Activated naive CD4-positive, alpha-beta T cell treated with anti-CD3 and anti-CD28 coated beads for 36 hours (primary cell): ENCODE results near the gene EXOC6B. TPM values are rescaled to one million over a fixed set of nuclear protein-coding genes. Genes with fewer than 3 reads are reported as not detected.

Experiments used
- CTCF ChIA-PET: fragments of 350-600 bp; sonication (Branson Sonifier 250); formaldehyde crosslinking; loops from one replicate; lab custom pipeline; 2021; ENCODE audit warnings: antibody characterized with exemption; lab: Charles Lee
- DNase-seq: peaks from one replicate; pipeline ENCODE4 v3.0.0-alpha.2; 2020
- H3K27ac Mint-ChIP-seq: one replicate; pipeline ENCODE4 v1.8.0; 2021; ENCODE audit warnings: mild to moderate bottlenecking, mixed read lengths
- H3K27me3 Mint-ChIP-seq: one replicate; pipeline ENCODE4 v1.8.0; 2021; ENCODE audit warnings: low read depth, mixed read lengths
- H3K36me3 Mint-ChIP-seq: one replicate; pipeline ENCODE4 v1.8.0; 2021; ENCODE audit warnings: low read depth, mixed read lengths
- H3K4me1 Mint-ChIP-seq: one replicate; pipeline ENCODE4 v1.8.0; 2021; ENCODE audit warnings: low read depth, mixed read lengths
- H3K4me3 Mint-ChIP-seq: one replicate; pipeline ENCODE4 v1.8.0; 2021; ENCODE audit warnings: mild to moderate bottlenecking, moderate library complexity, mixed read lengths
- H3K9me3 Mint-ChIP-seq: one replicate; pipeline ENCODE4 v1.8.0; 2021; ENCODE audit warnings: mixed read lengths
- intact Hi-C: fragments of 100-400 bp; cut with micrococcal nuclease; formaldehyde crosslinking; loops from one replicate; pipeline ENCODE4 v1.15.1; 2023
- total RNA-seq, 2 experiments: library from RNA; stranded (reverse); gene quantifications; one replicate each; pipeline ENCODE4 v1.2.3, GENCODE V29; 2021

EXOC6B gene
- total RNA-seq, 2 experiments from 2014 or later: 6.1 to 7.5 TPM

DNA sequence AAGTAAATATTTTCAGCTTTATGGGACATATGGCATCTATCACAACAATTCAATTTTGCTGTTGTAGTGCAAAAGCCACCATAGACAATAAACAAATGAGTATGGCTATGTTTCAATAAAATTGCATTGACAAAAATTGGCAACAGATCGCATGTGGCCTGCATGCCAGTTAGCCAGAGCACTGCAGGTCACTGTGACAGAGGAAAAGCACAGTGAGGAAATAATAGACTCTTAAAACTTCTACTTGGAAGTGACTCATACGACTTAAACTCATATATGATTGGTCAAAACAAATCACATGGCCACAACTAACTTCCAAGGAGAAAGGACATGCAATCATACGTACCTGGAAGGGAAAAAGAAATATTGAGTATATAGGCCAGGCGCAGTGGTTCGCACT is 44.4 kb downstream of the EXOC6B start:
- peaks cover 4% of the 10 kb centered on the region for H3K9me3 Mint-ChIP-seq
- H3K4me1 Mint-ChIP-seq: peaks cover 7% of the 10 kb centered on the region
- no peak overlapping the region for H3K27ac Mint-ChIP-seq
- peaks cover 7% of the 10 kb centered on the region for H3K36me3 Mint-ChIP-seq
- H3K4me3 Mint-ChIP-seq: no peak overlapping the region
- no peak for DNase-seq
- CTCF ChIA-PET: interaction anchor here (0.8 to 1.0 kb wide), 4 partner anchors 79 to 130 kb away, joined by 3 to 4 read pairs (median 3); partner anchors contain the start of gene SPR
- intact Hi-C loops: no loop called here
- H3K27me3 Mint-ChIP-seq: no peaks in the 10 kb centered on the region

DNA sequence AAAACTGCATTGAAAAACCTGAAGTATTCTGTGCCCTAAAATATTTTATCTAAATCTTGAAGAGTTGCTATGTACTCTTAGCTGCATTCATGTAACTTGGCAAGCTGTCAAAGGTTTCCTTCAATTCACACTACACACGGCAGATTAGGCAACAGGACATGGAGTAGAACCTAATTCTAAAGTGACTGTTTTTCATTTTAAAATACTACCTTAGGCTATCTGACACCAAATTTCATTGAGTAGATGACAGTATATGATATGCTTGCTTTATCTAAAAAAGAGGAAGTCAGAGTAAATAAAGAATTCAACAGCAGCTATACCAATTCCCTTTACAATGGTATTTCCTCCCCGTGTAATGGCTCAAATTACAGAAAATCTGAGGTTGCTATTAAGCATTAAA is 45.4 kb downstream of the EXOC6B start:
- Mint-ChIP-seq H3K27ac (no peak overlapping the region), H3K4me1 (peaks cover 7% of the 10 kb centered on the region), H3K4me3 (no peak overlapping the region), H3K27me3 (no peaks in the 10 kb centered on the region), H3K9me3 (peaks cover 4% of the 10 kb centered on the region), H3K36me3 (peaks cover 7% of the 10 kb centered on the region)
- DNase-seq: no peak
- intact Hi-C loops: no loop called here
- CTCF ChIA-PET: interaction anchor here (0.8 to 1.0 kb wide), 2 partner anchors 81 to 107 kb away, joined by 3 read pairs; partner anchors contain the start of gene SPR

DNA sequence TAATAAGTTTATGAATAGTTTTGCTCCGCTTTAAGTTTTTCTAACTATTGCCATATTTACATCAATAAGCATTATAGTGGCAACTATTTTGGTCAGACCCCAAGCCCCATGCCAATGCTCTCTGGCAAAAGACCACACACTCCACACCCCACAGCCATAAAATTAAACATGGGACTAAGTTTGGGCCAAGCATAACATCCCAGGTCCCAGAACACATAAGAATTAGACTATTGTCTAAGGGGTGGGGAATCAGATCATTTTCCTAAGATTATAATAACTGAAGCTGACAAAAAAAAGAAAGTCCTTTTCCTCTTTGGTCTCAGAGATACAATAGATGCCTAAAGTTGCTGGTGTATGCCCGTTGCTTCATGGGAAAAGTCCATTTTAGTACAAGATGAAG is 46.3 kb downstream of the EXOC6B start:
- Mint-ChIP-seq H3K9me3 (peaks cover 4% of the 10 kb centered on the region), H3K27me3 (no peaks in the 10 kb centered on the region), H3K4me3 (no peak overlapping the region), H3K4me1 (peaks cover 7% of the 10 kb centered on the region), H3K36me3 (peaks cover 5% of the 10 kb centered on the region), H3K27ac (no peak overlapping the region)
- CTCF ChIA-PET: interaction anchor here (1.0 kb wide), 1 partner anchor 80 kb away, joined by 4 read pairs; no protein-coding TSS in a partner anchor
- intact Hi-C loops: no loop called here
- no peak for DNase-seq

DNA sequence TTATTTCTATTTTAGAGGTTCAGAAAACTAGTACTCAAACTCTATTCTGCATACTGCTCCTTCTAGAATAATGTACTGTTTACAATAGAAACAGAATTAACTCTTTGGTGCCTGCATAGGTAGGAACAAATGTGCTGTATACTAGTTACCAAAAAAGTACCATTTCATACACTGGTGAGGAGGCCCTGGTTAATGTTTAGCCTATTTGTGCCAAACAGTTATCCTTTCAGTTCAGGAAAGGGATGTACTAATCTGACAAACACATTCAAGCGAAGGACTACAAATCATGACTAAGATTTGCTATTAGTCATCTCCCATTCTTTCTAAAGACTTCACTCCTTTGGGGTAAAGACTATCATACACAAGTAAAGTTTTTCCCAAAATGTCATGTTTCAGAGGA is 47.4 kb downstream of the EXOC6B start:
- H3K9me3 Mint-ChIP-seq: peaks cover 4% of the 10 kb centered on the region
- peaks cover 3% of the 10 kb centered on the region for H3K36me3 Mint-ChIP-seq
- intact Hi-C loops: no loop called here
- no peak overlapping the region for H3K4me3 Mint-ChIP-seq
- DNase-seq: no peak
- H3K4me1 Mint-ChIP-seq: peaks cover 7% of the 10 kb centered on the region
- H3K27me3 Mint-ChIP-seq: no peaks in the 10 kb centered on the region
- no peak overlapping the region for H3K27ac Mint-ChIP-seq
- CTCF ChIA-PET: interaction anchor here (0.9 to 1.5 kb wide), 5 partner anchors 13 to 109 kb away, joined by 3 to 5 read pairs (median 3); partner anchors contain the start of gene SPR

DNA sequence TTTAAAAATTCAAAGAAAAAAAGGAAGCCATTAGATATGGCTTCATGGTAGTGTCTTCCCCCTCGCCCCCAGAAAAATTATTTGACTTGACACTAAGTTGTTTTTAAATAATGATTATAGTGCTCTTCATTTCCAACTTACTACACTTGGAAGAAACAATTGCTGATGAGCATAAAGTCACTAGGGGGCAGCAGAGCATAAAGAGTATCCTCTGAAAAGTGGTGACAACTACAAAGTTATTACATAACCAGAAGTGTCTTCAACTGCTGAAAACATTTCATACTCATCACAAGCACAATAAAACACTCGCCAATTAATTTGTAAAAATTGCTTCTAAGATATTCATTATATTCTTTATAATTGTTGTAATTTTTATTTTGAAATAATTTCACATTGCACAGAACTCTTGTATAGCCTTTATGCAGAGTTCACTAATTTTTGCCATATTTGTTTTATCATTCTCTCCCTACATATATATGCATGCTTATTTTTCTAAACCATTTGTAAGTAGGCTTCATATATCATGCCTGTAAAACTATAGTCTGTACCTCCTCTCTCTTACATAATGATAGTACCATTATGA is 54.9 kb downstream of the EXOC6B start:
- Mint-ChIP-seq H3K27ac (no peak overlapping the region), H3K27me3 (no peaks in the 10 kb centered on the region), H3K9me3 (no peaks in the 10 kb centered on the region), H3K4me3 (no peak overlapping the region), H3K36me3 (no peaks in the 10 kb centered on the region), H3K4me1 (no peaks in the 10 kb centered on the region)
- peak; percentile 78 for DNase-seq
- intact Hi-C loops: loop anchor here (1.0 to 2.0 kb wide), 4 partner anchors 54 to 406 kb away; partner anchors contain the start of gene SPR
- CTCF ChIA-PET: interaction anchor here (0.6 to 2.6 kb wide), 9 partner anchors 89 to 407 kb away, joined by 3 to 26 read pairs (median 9); partner anchors contain the start of gene SPR

DNA sequence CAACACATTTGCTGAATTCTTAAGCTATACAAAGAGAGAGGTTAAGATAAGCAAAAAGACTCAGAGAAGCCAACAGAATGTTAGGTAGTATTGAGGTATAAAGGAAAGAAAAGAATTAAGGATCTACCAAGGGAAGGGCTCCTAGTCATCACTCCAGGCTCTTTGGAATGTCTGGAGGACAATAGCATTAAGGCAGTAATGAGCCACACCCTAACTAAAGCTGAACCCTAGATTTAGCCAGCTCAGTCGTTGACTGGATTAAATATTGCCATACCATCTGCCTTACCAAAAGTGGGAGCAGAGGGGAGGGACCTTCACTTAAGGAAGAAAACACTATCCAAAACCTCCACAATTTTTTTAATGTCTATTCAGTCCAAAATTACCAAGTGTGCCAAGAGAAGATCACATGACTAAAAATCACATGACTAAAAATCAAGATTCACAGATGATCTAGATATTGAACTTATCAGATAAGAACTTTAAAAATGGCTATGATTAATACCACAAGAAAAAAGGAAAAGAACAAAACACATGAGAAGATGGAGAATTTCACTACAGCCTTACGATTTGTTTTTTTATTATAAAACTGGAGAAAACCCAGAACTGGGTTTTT is 59.7 kb downstream of the EXOC6B start:
- Mint-ChIP-seq H3K27ac (no peak overlapping the region), H3K27me3 (no peaks in the 10 kb centered on the region), H3K4me1 (no peaks in the 10 kb centered on the region), H3K36me3 (peaks cover 14% of the 10 kb centered on the region), H3K9me3 (peaks cover 8% of the 10 kb centered on the region), H3K4me3 (no peak overlapping the region)
- no peak for DNase-seq
- intact Hi-C loops: no loop called here
- CTCF ChIA-PET: interaction anchor here (1.1 to 1.6 kb wide), 2 partner anchors 12 to 94 kb away, joined by 5 read pairs; no protein-coding TSS in a partner anchor

DNA sequence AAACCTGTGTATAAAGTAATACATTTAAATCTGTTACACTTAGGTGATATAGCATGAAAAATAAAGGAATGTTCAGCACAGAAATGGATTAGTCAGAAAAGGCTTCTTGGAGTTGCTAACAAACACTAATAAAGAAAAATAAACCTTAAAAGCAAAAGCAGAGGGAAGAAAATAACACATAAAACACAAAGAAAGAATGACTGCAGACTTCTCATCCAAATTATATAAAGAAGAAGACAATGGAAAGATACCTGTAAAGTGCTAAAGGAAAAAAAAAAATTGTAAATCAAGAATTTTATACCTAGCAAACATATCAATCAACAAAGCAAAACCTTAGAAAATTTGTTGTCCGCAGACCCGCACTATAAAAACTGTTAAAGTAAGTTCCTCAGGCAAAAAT is 63.6 kb downstream of the EXOC6B start:
- peaks cover 19% of the 10 kb centered on the region for H3K36me3 Mint-ChIP-seq
- H3K4me1 Mint-ChIP-seq: no peaks in the 10 kb centered on the region
- DNase-seq: no peak
- CTCF ChIA-PET: no interaction called here
- H3K9me3 Mint-ChIP-seq: peaks cover 8% of the 10 kb centered on the region
- H3K27ac Mint-ChIP-seq: no peak overlapping the region
- no peaks in the 10 kb centered on the region for H3K27me3 Mint-ChIP-seq
- intact Hi-C loops: no loop called here
- no peak overlapping the region for H3K4me3 Mint-ChIP-seq

DNA sequence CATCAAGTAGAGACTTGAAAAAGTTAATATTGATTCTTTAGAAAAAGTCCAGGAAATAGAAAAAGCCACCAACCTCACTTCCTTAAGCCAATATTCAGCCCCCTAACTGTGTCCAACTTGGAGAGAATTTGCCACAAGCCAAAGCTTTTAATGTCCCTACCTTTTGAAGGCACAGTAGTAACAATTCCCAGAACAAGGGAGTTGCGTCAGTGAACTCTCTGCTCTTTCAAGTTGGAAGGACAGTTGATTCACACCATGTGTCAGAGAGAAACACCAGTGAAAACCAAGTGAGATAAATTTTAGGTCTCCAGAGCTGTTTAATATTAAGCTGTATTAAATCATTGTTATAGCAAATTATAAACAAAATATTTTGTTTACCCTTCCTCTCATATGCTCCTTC is 66.1 kb downstream of the EXOC6B start:
- CTCF ChIA-PET: interaction anchor here (0.5 kb wide), 1 partner anchor 839 kb away, joined by 3 read pairs; no protein-coding TSS in a partner anchor
- peaks cover 8% of the 10 kb centered on the region for H3K9me3 Mint-ChIP-seq
- H3K27ac Mint-ChIP-seq: no peak overlapping the region
- H3K27me3 Mint-ChIP-seq: no peaks in the 10 kb centered on the region
- DNase-seq: no peak
- peaks cover 19% of the 10 kb centered on the region for H3K36me3 Mint-ChIP-seq
- H3K4me1 Mint-ChIP-seq: no peaks in the 10 kb centered on the region
- no peak overlapping the region for H3K4me3 Mint-ChIP-seq
- intact Hi-C loops: no loop called here

DNA sequence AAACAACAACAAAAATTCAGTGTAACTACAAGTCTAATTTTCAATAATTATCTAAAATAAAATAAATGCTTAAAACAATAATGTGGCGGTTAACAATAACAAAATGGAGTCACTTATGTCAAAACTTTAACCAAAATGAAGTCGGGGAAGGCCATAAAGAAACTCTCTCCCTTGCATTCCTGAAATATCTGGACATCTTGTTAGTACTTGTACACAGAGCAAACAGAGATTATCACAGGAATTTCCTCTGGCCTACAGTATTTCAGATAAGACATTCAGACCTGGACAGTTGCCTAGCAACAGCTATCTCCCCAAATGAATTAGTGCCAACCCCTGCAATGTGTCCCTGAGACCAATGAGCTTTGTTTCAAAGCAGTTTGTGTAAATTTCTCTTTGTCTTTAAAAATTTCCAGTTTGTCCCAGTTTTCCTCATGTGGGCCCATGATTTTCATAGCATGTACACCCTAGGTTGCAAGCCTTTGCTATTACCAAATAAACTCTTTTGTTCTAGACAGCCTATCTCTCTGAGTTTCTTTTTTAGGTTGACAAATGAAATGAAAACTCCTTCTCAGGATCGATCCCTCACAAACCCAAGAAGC is 68.6 kb downstream of the EXOC6B start:
- CTCF ChIA-PET: interaction anchor here (0.5 kb wide), 1 partner anchor 13 kb away, joined by 4 read pairs; no protein-coding TSS in a partner anchor
- Mint-ChIP-seq H3K27ac (no peak overlapping the region), H3K4me1 (no peaks in the 10 kb centered on the region), H3K9me3 (peaks cover 2% of the 10 kb centered on the region), H3K36me3 (peaks cover 10% of the 10 kb centered on the region), H3K4me3 (no peak overlapping the region), H3K27me3 (no peaks in the 10 kb centered on the region)
- no peak for DNase-seq
- intact Hi-C loops: no loop called here

DNA sequence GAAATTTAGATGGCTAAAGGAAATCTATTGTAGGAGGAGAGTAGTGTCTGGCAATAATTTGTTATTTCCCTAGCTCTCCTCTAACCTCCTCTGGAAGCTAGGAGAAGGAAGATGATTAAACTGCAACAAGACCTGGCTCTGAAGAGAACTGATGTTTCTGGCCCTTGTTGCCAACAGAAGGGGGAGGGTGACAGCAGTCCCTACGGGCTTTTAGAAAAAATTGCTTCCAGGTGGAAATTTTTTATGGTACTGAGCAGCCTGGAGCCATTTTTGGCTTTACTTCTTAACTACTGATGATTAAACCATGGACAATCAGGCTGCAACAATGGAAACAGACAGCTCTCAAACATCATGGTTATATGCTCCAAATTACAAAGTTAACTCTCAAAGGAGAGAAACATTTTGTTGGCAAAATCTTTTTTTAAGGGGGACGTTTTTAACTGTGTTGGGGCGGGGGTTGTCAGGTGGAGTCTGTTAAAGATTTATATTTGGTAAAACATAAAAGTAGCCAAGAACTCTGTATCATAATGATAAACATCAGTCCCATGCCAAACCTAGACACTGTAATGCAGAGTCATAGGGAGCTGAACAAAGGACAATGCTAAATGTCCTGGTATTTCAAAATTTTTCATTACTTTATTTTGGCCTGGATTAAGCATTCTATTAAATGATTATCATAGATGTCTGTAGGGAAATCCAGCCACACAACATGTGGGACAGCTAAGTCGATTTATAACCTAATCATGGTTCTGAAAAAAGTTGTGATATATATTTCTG is 70.0 kb downstream of the EXOC6B start:
- intact Hi-C loops: no loop called here
- no peak for DNase-seq
- CTCF ChIA-PET: interaction anchor here (1.0 kb wide), 1 partner anchor 103 kb away, joined by 3 read pairs; no protein-coding TSS in a partner anchor
- no peak overlapping the region for H3K4me3 Mint-ChIP-seq
- no peaks in the 10 kb centered on the region for H3K9me3 Mint-ChIP-seq
- no peak overlapping the region for H3K27ac Mint-ChIP-seq
- H3K36me3 Mint-ChIP-seq: peaks cover 4% of the 10 kb centered on the region
- H3K4me1 Mint-ChIP-seq: no peaks in the 10 kb centered on the region
- H3K27me3 Mint-ChIP-seq: no peaks in the 10 kb centered on the region

DNA sequence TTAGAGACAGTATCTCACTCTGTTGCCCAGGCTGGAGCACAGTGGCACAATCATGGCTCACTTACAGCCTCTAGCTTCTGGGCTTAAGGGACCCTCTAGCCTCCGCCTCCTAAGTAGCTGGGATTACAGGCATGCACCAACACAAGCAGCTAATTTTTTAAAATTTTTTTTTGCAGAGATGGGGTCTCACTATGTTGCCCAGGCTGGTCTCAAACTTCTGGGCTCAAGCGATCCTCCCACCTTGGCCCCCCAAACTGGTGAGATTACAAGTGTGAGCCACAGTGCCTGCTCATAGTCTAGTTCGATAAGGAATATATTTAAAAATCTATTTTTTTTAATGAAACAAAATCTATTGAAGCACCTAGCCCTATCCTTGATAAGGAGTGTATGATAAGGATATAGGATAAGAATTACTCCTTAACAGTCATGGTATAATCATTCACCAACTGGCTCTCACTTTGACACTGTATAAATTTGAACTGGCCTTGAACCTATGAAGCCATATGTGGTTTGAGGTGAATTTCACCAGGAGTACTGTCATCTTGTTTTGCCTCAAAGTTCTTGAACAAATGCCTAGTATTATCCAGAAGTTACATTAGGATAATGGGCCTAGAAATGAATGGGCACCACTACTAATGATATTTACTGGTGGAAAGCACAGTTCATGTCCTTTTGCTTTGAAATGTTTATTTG is 71.1 kb downstream of the EXOC6B start:
- CTCF ChIA-PET: interaction anchor here (1.0 kb wide), 2 partner anchors 15 to 104 kb away, joined by 3 read pairs; no protein-coding TSS in a partner anchor

More for the DNA sequence above, 71.1 kb downstream of the EXOC6B start:
- H3K27ac Mint-ChIP-seq: no peak overlapping the region
- H3K36me3 Mint-ChIP-seq: peaks cover 2% of the 10 kb centered on the region
- H3K4me3 Mint-ChIP-seq: no peak overlapping the region
- no peaks in the 10 kb centered on the region for H3K27me3 Mint-ChIP-seq
- no peaks in the 10 kb centered on the region for H3K9me3 Mint-ChIP-seq
- intact Hi-C loops: no loop called here
- no peaks in the 10 kb centered on the region for H3K4me1 Mint-ChIP-seq
- DNase-seq: no peak
